Retinal pigment epithelial cell (primary cell): ENCODE data around the gene CDAN1.

Experiments
- DNase-seq: peaks from one replicate; pipeline ENCODE4 v3.0.0-alpha.2; 2010; ENCODE audit warnings: low read depth
- H3K4me3 ChIP-seq: 2 replicates; pipeline ENCODE4 v1.5.1; 2011; ENCODE audit warnings: mild to moderate bottlenecking, low read length, control low read depth, moderate library complexity
- CTCF ChIP-seq: conservative IDR thresholded peaks from 2 replicates; pipeline ENCODE4 v1.5.1; 2011; ENCODE audit warnings: low read depth, low read length, control low read depth, inconsistent platforms

CDAN1 gene

GRCh38 chr15:42707068-42707467 is 29.9 kb downstream of the CDAN1 start:
- H3K4me3 ChIP-seq, result no peak overlapping the region
- no peak for DNase-seq
- TF ChIP-seq CTCF, result no peak

- DNase-seq, result no peak
- no peak overlapping the region for H3K4me3 ChIP-seq
- no peak for TF ChIP-seq CTCF
These were observed 31.6 kb downstream of the CDAN1 start for GRCh38 chr15:42705336-42705735.

GRCh38 chr15:42704492-42704926 is 32.4 kb downstream of the CDAN1 start:
- peak; percentile 93 for TF ChIP-seq CTCF
- DNase-seq, result peak; percentile 21
- H3K4me3 ChIP-seq, result no peak overlapping the region

- H3K4me3 ChIP-seq, result no peak overlapping the region
- DNase-seq, result no peak
- TF ChIP-seq CTCF, result no peak
These were observed 40.3 kb downstream of the CDAN1 start for GRCh38 chr15:42696626-42697025.

GRCh38 chr15:42695527-42696071 is 41.3 kb downstream of the CDAN1 start:
- no peak for TF ChIP-seq CTCF
- no peak overlapping the region for H3K4me3 ChIP-seq
- DNase-seq, result no peak

- H3K4me3 ChIP-seq, result no peak overlapping the region
- no peak for DNase-seq
- TF ChIP-seq CTCF, result no peak
These were observed 42.5 kb downstream of the CDAN1 start for GRCh38 chr15:42694398-42694797.

- no peak for TF ChIP-seq CTCF
- DNase-seq, result no peak
- H3K4me3 ChIP-seq, result no peak overlapping the region
These were observed 43.0 kb downstream of the CDAN1 start for GRCh38 chr15:42693942-42694341.
